Gastrocnemius medialis (tissue), 4 donors: ENCODE measurements around the gene PPP1R27. TPM values are rescaled to one million over a fixed set of nuclear protein-coding genes. Genes with fewer than 3 reads are reported as not detected.

Experiments
- ATAC-seq, 2 donors: fragments of 150-250 bp; one replicate each; pipeline ENCODE4 v1.9.1; 2016
- DNase-seq, 2 donors: peaks; one replicate each; pipeline ENCODE4 v3.0.0-alpha.2; 2019
- H3K27ac ChIP-seq, 4 donors: fragments of 200-600 bp; sonication (generic); 1 replicate in 1 of 4; 2 replicates in 3 of 4; pipeline ENCODE4 v1.5.1; 2016 to 2018; ENCODE audit warnings: mild to moderate bottlenecking in 2 of 4, moderate library complexity in 1 of 4
- H3K27me3 ChIP-seq, 3 donors: fragments of 200-600 bp; sonication (generic) in 2 of 3; 1 replicate in 1 of 3; 2 replicates in 2 of 3; pipeline versions ENCODE4 v1.5.1 to v1.6.0; 2016 to 2019; ENCODE audit warnings: mild to moderate bottlenecking in 1 of 3, moderate library complexity in 1 of 3
- H3K36me3 ChIP-seq, 2 donors: fragments of 200-600 bp; sonication (generic) in 1 of 2; one replicate each; pipeline ENCODE4 v1.5.1; 2017 to 2018
- H3K4me1 ChIP-seq, 2 donors: fragments of 200-600 bp; sonication (generic) in 1 of 2; one replicate each; pipeline ENCODE4 v1.5.1; 2016 to 2017; ENCODE audit warnings: mild to moderate bottlenecking in 2 of 2
- H3K4me3 ChIP-seq, 4 donors: fragments of 200-600 bp; sonication (generic) in 3 of 4; 1 replicate in 1 of 4; 2 replicates in 3 of 4; pipeline ENCODE4 v1.5.1; 2016 to 2019; ENCODE audit warnings: mild to moderate bottlenecking in 2 of 4
- H3K9me3 ChIP-seq, 3 donors: fragments of 200-600 bp; sonication (generic) in 2 of 3; 1 replicate in 1 of 3; 2 replicates in 2 of 3; pipeline ENCODE4 v1.5.1; 2016 to 2019
- POLR2A ChIP-seq, 2 donors: fragments of 450-650 bp; IDR thresholded peaks; one replicate each; pipeline ENCODE4 v1.6.1; 2017; ENCODE audit warnings: antibody characterized with exemption in 2 of 2, mild to moderate bottlenecking in 2 of 2, moderate library complexity in 2 of 2
- in situ Hi-C, 4 donors: fragments of 200-750 bp; cut with MboI; loops; one replicate each; pipeline versions ENCODE4 v1.15.0 to v1.8.0; 2017; ENCODE audit warnings: low sequenced_read_pairs in 4 of 4
- intact Hi-C: fragments of 100-400 bp; cut with DNase I; formaldehyde crosslinking; loops from one replicate; pipeline ENCODE4 v1.15.1; 2023; ENCODE audit warnings: low total_unique reads
- total RNA-seq, 4 donors: library from RNA; depleted of rRNA; stranded (reverse); fragments of >200 nt; gene quantifications; one replicate each; pipeline versions ENCODE4 v1.1.0 to v1.2.3, GENCODE V29; 2016
- TF ChIP-seq, protein P1 (sequence below), 5 experiments: fragments of 450-650 bp in 3 of 5; fragments of 200-600 bp in 2 of 5; sonication (generic) in 2 of 5; IDR thresholded peaks in 4 of 5; conservative IDR thresholded peaks in 1 of 5; 1 replicate in 4 of 5; 2 replicates in 1 of 5; pipeline ENCODE4 v1.5.1; 2016 to 2019; ENCODE audit warnings: antibody characterized with exemption in 5 of 5, mild to moderate bottlenecking in 3 of 5, moderate library complexity in 3 of 5

PPP1R27 gene, protein sequence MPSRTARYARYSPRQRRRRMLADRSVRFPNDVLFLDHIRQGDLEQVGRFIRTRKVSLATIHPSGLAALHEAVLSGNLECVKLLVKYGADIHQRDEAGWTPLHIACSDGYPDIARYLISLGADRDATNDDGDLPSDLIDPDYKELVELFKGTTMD
- 100 to 1,000 TPM; 245 to 708 (median 400) TPM for total RNA-seq

DNA sequence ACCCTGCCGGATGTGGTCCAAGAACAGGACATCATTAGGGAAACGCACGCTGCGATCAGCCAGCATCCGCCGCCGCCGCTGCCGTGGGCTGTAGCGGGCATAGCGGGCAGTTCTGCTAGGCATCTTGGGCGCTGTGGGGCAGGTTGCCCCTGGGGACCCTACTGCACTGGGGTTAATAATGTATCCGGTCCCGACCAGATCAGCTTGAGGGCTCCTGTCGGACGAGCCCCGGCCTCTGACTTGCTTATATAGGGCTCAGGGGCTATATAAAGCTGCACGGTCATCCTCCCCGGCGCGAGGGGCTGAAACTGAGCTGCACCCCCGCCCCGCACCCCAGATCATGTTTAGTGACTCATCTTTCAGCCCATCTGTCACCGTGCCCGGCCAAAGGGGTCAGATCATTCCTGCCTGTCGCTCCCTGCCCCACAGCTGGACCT is at the start of gene PPP1R27:
Gene PPP1R27, minus strand, starts transcription at position 220 of the 437 bp plus-strand sequence. Its CDS starts 97 bp downstream, at position 123.
- peak; percentile 92 to 98 for DNase-seq
- ATAC-seq: peak; percentile 21 to 39
- in situ Hi-C loops (no loop called here), intact Hi-C loops (loop anchor here (5.0 kb wide), 1 partner anchor 77 kb away; the partner anchor contains the start of gene PCYT2)
- Histone ChIP-seq H3K27ac (peak within 1 kb of the TSS; percentile 98 to 99 (median 99)), H3K36me3 (no peaks in the 10 kb centered on the region), H3K4me3 (peak within 1 kb of the TSS; percentile 65 to 86 (median 73)), H3K27me3 (no peaks in the 10 kb centered on the region), H3K4me1 (peaks cover 45 to 51% of the 10 kb centered on the region in 2 donors), H3K9me3 (no peaks in the 10 kb centered on the region)
- TF ChIP-seq, protein P1, sequence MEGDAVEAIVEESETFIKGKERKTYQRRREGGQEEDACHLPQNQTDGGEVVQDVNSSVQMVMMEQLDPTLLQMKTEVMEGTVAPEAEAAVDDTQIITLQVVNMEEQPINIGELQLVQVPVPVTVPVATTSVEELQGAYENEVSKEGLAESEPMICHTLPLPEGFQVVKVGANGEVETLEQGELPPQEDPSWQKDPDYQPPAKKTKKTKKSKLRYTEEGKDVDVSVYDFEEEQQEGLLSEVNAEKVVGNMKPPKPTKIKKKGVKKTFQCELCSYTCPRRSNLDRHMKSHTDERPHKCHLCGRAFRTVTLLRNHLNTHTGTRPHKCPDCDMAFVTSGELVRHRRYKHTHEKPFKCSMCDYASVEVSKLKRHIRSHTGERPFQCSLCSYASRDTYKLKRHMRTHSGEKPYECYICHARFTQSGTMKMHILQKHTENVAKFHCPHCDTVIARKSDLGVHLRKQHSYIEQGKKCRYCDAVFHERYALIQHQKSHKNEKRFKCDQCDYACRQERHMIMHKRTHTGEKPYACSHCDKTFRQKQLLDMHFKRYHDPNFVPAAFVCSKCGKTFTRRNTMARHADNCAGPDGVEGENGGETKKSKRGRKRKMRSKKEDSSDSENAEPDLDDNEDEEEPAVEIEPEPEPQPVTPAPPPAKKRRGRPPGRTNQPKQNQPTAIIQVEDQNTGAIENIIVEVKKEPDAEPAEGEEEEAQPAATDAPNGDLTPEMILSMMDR (IDR thresholded peaks at IDR 0.05 in 4 of 5, conservative IDR thresholded peaks at IDR 0.05 in 1 of 5): no peak
- TF ChIP-seq POLR2A (IDR thresholded peaks at IDR 0.05): peak; percentile 99

DNA sequence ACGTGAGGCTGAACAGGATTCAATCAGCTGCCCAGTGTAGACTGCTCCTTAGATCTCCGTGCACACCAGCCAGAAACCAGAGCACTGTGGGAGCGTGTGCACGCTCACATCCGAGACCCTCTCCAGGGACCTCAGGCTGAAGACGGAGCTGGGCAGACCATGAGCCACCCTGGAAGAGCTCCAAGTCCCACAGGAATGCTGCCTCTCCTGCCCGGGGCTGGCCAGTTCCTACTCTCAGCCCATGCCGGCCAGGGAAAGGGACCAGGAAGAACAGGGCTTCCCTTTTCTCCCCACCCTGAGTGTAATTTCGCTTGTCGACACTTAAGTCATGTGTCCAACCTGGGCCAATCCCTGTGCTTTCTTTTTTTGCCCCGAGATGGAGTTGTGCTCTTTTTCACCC is 49.7 kb upstream of the PPP1R27 start:
- in situ Hi-C loops (no loop called here), intact Hi-C loops (no loop called here)
- no peaks in the 10 kb centered on the region for H3K9me3 ChIP-seq
- H3K4me3 ChIP-seq: no peak overlapping the region
- H3K36me3 ChIP-seq: peaks cover 0 to 56% of the 10 kb centered on the region in 2 donors
- H3K27me3 ChIP-seq: no peaks in the 10 kb centered on the region
- no peak for DNase-seq
- ATAC-seq: no peak
- peak overlapping the region; percentile 92 to 98 (median 97) for H3K27ac ChIP-seq
- H3K4me1 ChIP-seq: peaks cover 24 to 29% of the 10 kb centered on the region in 2 donors
- no peak for TF ChIP-seq POLR2A (IDR thresholded peaks at IDR 0.05)
- TF ChIP-seq, protein P1 (IDR thresholded peaks at IDR 0.05 in 4 of 5, conservative IDR thresholded peaks at IDR 0.05 in 1 of 5): no peak

DNA sequence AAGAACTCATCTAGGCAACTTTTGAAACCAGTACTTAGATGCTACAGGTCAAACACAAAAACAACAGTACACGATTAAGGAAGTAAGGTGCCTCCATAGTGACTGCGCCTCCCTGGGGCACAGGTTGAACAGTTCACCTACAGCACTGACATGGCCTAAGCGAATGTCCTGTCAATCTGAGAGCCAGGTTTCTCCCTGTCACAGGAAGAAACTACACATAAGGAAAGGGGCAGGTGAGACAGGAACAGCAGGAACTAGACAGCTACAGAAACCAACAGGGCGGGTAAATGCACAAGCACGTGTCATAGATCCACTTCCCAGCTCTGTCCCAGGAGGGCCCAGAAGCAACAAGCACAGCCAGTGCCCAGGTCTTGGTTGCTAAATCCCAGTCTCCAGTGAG is 44.3 kb upstream of the PPP1R27 start:
- no peaks in the 10 kb centered on the region for H3K9me3 ChIP-seq
- in situ Hi-C loops: no loop called here

DNA sequence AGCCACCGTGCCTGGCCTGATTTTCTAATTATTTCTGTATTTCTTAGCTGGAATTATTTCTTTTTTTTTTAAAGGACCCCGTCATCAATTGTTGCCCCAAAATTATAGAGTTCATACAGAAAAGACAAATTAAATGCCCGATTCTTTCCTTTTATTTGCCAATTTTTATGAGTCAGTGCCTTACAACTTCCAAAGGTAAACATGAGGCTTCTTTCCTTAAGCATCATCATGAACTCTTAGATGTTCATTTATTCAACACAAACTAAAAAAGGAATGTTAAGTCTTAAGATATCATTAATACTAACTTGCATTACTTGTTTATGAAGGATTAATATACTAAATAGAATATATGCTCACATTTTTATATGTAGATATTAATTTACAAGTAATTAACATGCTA is 43.4 kb upstream of the PPP1R27 start:
- DNase-seq (no peak), ATAC-seq (no peak)
- Histone ChIP-seq H3K4me3 (no peak overlapping the region), H3K27me3 (no peaks in the 10 kb centered on the region), H3K36me3 (peaks cover 0 to 42% of the 10 kb centered on the region in 2 donors), H3K27ac (no peak overlapping the region), H3K4me1 (no peaks in the 10 kb centered on the region), H3K9me3 (no peaks in the 10 kb centered on the region)
- intact Hi-C loops (no loop called here), in situ Hi-C loops (no loop called here)
- TF ChIP-seq, protein P1 (IDR thresholded peaks at IDR 0.05 in 4 of 5, conservative IDR thresholded peaks at IDR 0.05 in 1 of 5): no peak
- no peak for TF ChIP-seq POLR2A (IDR thresholded peaks at IDR 0.05)

More for the DNA sequence above, 44.3 kb upstream of the PPP1R27 start:
- intact Hi-C loops: no loop called here
- H3K27ac ChIP-seq: no peak overlapping the region
- DNase-seq (no peak), ATAC-seq (no peak)
- peaks cover 0 to 42% of the 10 kb centered on the region in 2 donors for H3K36me3 ChIP-seq
- no peak overlapping the region for H3K4me3 ChIP-seq
- H3K4me1 ChIP-seq: no peaks in the 10 kb centered on the region
- TF ChIP-seq POLR2A (IDR thresholded peaks at IDR 0.05): no peak
- TF ChIP-seq, protein P1 (IDR thresholded peaks at IDR 0.05 in 4 of 5, conservative IDR thresholded peaks at IDR 0.05 in 1 of 5): no peak
- H3K27me3 ChIP-seq: no peaks in the 10 kb centered on the region
